ENCODE data around the gene MYOF. TPM values are rescaled to one million over a fixed set of nuclear protein-coding genes. Genes with fewer than 3 reads are reported as not detected.

MYOF gene
- total RNA-seq, 2 donors from 2014 or later: 0.81 to 1.6 TPM

GRCh38 chr10:93352638-93353383 lies 129.3 kb downstream of the MYOF start:
- no peak for ATAC-seq

GRCh38 chr10:93346694-93347093 lies 135.4 kb downstream of the MYOF start:
- peaks cover 3% of the 10 kb centered on the region for H3K4me1 Mint-ChIP-seq
- no peaks in the 10 kb centered on the region for H3K9me3 ChIP-seq (ENCODE audit: control insufficient read depth, low read length, poor library complexity, severe bottlenecking)
- H3K36me3 Mint-ChIP-seq (ENCODE audit: low read depth): no peaks in the 10 kb centered on the region
- peaks cover 11% of the 10 kb centered on the region for H3K27me3 Mint-ChIP-seq
- ATAC-seq (no peak), DNase-seq (no peak)
- H3K27ac Mint-ChIP-seq: no peak overlapping the region
- no peak overlapping the region for H3K4me3 Mint-ChIP-seq

More at GRCh38 chr10:93352638-93353383, 129.3 kb downstream of the MYOF start:
- Mint-ChIP-seq H3K27ac (no peak overlapping the region), H3K4me3 (no peak overlapping the region), H3K27me3 (peaks cover 36% of the 10 kb centered on the region), H3K4me1 (peaks cover 5% of the 10 kb centered on the region), H3K36me3 (ENCODE audit: low read depth) (peaks cover 2% of the 10 kb centered on the region)
- no peaks in the 10 kb centered on the region for H3K9me3 ChIP-seq (ENCODE audit: control insufficient read depth, low read length, poor library complexity, severe bottlenecking)
- no peak for DNase-seq

GRCh38 chr10:93346108-93346507 lies 136.0 kb downstream of the MYOF start:
- Mint-ChIP-seq H3K27me3 (peaks cover 11% of the 10 kb centered on the region), H3K4me1 (peaks cover 3% of the 10 kb centered on the region), H3K36me3 (ENCODE audit: low read depth) (no peaks in the 10 kb centered on the region), H3K4me3 (no peak overlapping the region), H3K27ac (no peak overlapping the region)
- ATAC-seq: no peak
- H3K9me3 ChIP-seq (ENCODE audit: control insufficient read depth, low read length, poor library complexity, severe bottlenecking): no peaks in the 10 kb centered on the region
- DNase-seq: no peak

- no peaks in the 10 kb centered on the region for H3K9me3 ChIP-seq (ENCODE audit: control insufficient read depth, low read length, poor library complexity, severe bottlenecking)
- Mint-ChIP-seq H3K36me3 (ENCODE audit: low read depth) (no peaks in the 10 kb centered on the region), H3K4me3 (no peak overlapping the region), H3K4me1 (peaks cover 3% of the 10 kb centered on the region), H3K27me3 (peaks cover 14% of the 10 kb centered on the region), H3K27ac (no peak overlapping the region)
- ATAC-seq (no peak), DNase-seq (no peak)
Observed at GRCh38 chr10:93344691-93345090, 137.4 kb downstream of the MYOF start.

GRCh38 chr10:93342921-93343320 lies 139.2 kb downstream of the MYOF start:
- H3K27me3 Mint-ChIP-seq: peaks cover 23% of the 10 kb centered on the region
- H3K36me3 Mint-ChIP-seq (ENCODE audit: low read depth): no peaks in the 10 kb centered on the region
- H3K4me1 Mint-ChIP-seq: peaks cover 3% of the 10 kb centered on the region
- no peak overlapping the region for H3K4me3 Mint-ChIP-seq
- H3K27ac Mint-ChIP-seq: no peak overlapping the region
- H3K9me3 ChIP-seq (ENCODE audit: control insufficient read depth, low read length, poor library complexity, severe bottlenecking): no peaks in the 10 kb centered on the region
- DNase-seq: no peak
- no peak for ATAC-seq

- H3K36me3 Mint-ChIP-seq (ENCODE audit: low read depth): no peaks in the 10 kb centered on the region
- peaks cover 3% of the 10 kb centered on the region for H3K4me1 Mint-ChIP-seq
- H3K27me3 Mint-ChIP-seq: peaks cover 29% of the 10 kb centered on the region
- H3K4me3 Mint-ChIP-seq: no peak overlapping the region
- no peak overlapping the region for H3K27ac Mint-ChIP-seq
- no peaks in the 10 kb centered on the region for H3K9me3 ChIP-seq (ENCODE audit: control insufficient read depth, low read length, poor library complexity, severe bottlenecking)
- ATAC-seq: no peak
- no peak for DNase-seq
Observed at GRCh38 chr10:93342366-93342765, 139.8 kb downstream of the MYOF start.

GRCh38 chr10:93337309-93337721 lies 144.8 kb downstream of the MYOF start:
- H3K27me3 Mint-ChIP-seq: peaks cover 31% of the 10 kb centered on the region
- no peaks in the 10 kb centered on the region for H3K9me3 ChIP-seq (ENCODE audit: control insufficient read depth, low read length, poor library complexity, severe bottlenecking)
- no peaks in the 10 kb centered on the region for H3K4me1 Mint-ChIP-seq
- H3K36me3 Mint-ChIP-seq (ENCODE audit: low read depth): no peaks in the 10 kb centered on the region
- no peak overlapping the region for H3K27ac Mint-ChIP-seq
- DNase-seq (no peak), ATAC-seq (no peak)
- H3K4me3 Mint-ChIP-seq: no peak overlapping the region

GRCh38 chr10:93336678-93337077 lies 145.5 kb downstream of the MYOF start:
- Mint-ChIP-seq H3K36me3 (ENCODE audit: low read depth) (no peaks in the 10 kb centered on the region), H3K27ac (no peak overlapping the region), H3K4me1 (no peaks in the 10 kb centered on the region), H3K4me3 (no peak overlapping the region), H3K27me3 (peaks cover 31% of the 10 kb centered on the region)
- H3K9me3 ChIP-seq (ENCODE audit: control insufficient read depth, low read length, poor library complexity, severe bottlenecking): no peaks in the 10 kb centered on the region
- no peak for DNase-seq
- no peak for ATAC-seq

- peaks cover 34% of the 10 kb centered on the region for H3K27me3 Mint-ChIP-seq
- no peak overlapping the region for H3K27ac Mint-ChIP-seq
- DNase-seq: no peak
- no peaks in the 10 kb centered on the region for H3K4me1 Mint-ChIP-seq
- H3K36me3 Mint-ChIP-seq (ENCODE audit: low read depth): no peaks in the 10 kb centered on the region
- no peak overlapping the region for H3K4me3 Mint-ChIP-seq
- H3K9me3 ChIP-seq (ENCODE audit: control insufficient read depth, low read length, poor library complexity, severe bottlenecking): no peaks in the 10 kb centered on the region
- no peak for ATAC-seq
Observed at GRCh38 chr10:93336110-93336509, 146.0 kb downstream of the MYOF start.

- no peaks in the 10 kb centered on the region for H3K4me1 Mint-ChIP-seq
- ATAC-seq (no peak), DNase-seq (no peak)
- H3K27ac Mint-ChIP-seq: no peak overlapping the region
- H3K9me3 ChIP-seq (ENCODE audit: control insufficient read depth, low read length, poor library complexity, severe bottlenecking): no peaks in the 10 kb centered on the region
- H3K36me3 Mint-ChIP-seq (ENCODE audit: low read depth): no peaks in the 10 kb centered on the region
- H3K27me3 Mint-ChIP-seq: peaks cover 31% of the 10 kb centered on the region
- no peak overlapping the region for H3K4me3 Mint-ChIP-seq
Observed at GRCh38 chr10:93334901-93335327, 147.2 kb downstream of the MYOF start.

GRCh38 chr10:93334181-93334580 lies 148.0 kb downstream of the MYOF start:
- Mint-ChIP-seq H3K27ac (no peak overlapping the region), H3K4me1 (no peaks in the 10 kb centered on the region), H3K4me3 (no peak overlapping the region), H3K27me3 (peaks cover 31% of the 10 kb centered on the region), H3K36me3 (ENCODE audit: low read depth) (no peaks in the 10 kb centered on the region)
- ATAC-seq: no peak
- DNase-seq: no peak
- no peaks in the 10 kb centered on the region for H3K9me3 ChIP-seq (ENCODE audit: control insufficient read depth, low read length, poor library complexity, severe bottlenecking)

GRCh38 chr10:93333278-93333978 lies 148.7 kb downstream of the MYOF start:
- no peak for DNase-seq
- no peaks in the 10 kb centered on the region for H3K9me3 ChIP-seq (ENCODE audit: control insufficient read depth, low read length, poor library complexity, severe bottlenecking)
- Mint-ChIP-seq H3K4me1 (no peaks in the 10 kb centered on the region), H3K27me3 (peaks cover 27% of the 10 kb centered on the region), H3K4me3 (no peak overlapping the region), H3K36me3 (ENCODE audit: low read depth) (no peaks in the 10 kb centered on the region), H3K27ac (no peak overlapping the region)
- ATAC-seq: no peak

GRCh38 chr10:93330824-93331223 lies 151.3 kb downstream of the MYOF start:
- Mint-ChIP-seq H3K4me1 (no peaks in the 10 kb centered on the region), H3K36me3 (ENCODE audit: low read depth) (peaks cover 2% of the 10 kb centered on the region), H3K4me3 (no peak overlapping the region), H3K27me3 (peaks cover 31% of the 10 kb centered on the region), H3K27ac (no peak overlapping the region)
- no peak for DNase-seq
- H3K9me3 ChIP-seq (ENCODE audit: control insufficient read depth, low read length, poor library complexity, severe bottlenecking): no peaks in the 10 kb centered on the region
- ATAC-seq: no peak

GRCh38 chr10:93319896-93320295 lies 162.2 kb downstream of the MYOF start:
- no peaks in the 10 kb centered on the region for H3K9me3 ChIP-seq (ENCODE audit: control insufficient read depth, low read length, poor library complexity, severe bottlenecking)
- Mint-ChIP-seq H3K27me3 (peaks cover 27% of the 10 kb centered on the region), H3K36me3 (ENCODE audit: low read depth) (no peaks in the 10 kb centered on the region), H3K4me1 (peaks cover 3% of the 10 kb centered on the region), H3K4me3 (no peak overlapping the region), H3K27ac (no peak overlapping the region)
- DNase-seq (no peak), ATAC-seq (no peak)
